Activated CD4-positive, CD25-positive, alpha-beta regulatory T cell treated with anti-CD3 and anti-CD28 coated beads, Interleukin-2, amount 50 U/mL, for 24 hours (primary cell): Measurements from ENCODE around the gene KIAA1958.
"Not testable (repeated sequence)": the region's sequence is repeated elsewhere in the genome, so short reads cannot be mapped to it uniquely, and the experiment has no call there.

Experiments used
- ATAC-seq, 2 donors: fragments of 150-1000 bp; cut with Tn5 transposase; one replicate each; pipeline ENCODE4 v1.10.0; 2021; ENCODE audit warnings: mild to moderate bottlenecking in 1 of 2, moderate library complexity in 1 of 2

The KIAA1958 gene

GRCh38 chr9:112556497-112557442 is 70.1 kb downstream of the KIAA1958 start:
- no peak for ATAC-seq

GRCh38 chr9:112558476-112558875 is 71.8 kb downstream of the KIAA1958 start:
- ATAC-seq, result no peak

DNA sequence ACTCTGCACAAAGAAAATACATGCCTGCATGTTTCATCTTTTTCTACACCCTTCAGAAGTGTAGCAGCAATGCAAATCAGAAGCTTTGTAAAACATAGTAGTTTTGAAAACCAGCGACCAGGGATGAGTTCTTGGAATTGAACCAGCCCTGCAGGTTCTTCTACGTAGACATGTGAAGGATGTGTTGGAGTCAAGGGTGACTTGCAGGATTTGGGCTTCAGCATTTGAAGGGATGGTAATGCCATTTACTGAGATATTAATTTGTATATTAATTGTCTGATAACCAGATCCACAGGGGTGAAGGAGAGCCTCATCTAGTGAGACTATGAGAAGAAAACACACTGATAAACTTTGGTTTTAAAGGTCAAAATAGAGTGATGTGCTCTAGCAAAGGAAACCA is 72.4 kb downstream of the KIAA1958 start:
- no peak for ATAC-seq

GRCh38 chr9:112559629-112560413 is 73.2 kb downstream of the KIAA1958 start:
- ATAC-seq, result no peak

DNA sequence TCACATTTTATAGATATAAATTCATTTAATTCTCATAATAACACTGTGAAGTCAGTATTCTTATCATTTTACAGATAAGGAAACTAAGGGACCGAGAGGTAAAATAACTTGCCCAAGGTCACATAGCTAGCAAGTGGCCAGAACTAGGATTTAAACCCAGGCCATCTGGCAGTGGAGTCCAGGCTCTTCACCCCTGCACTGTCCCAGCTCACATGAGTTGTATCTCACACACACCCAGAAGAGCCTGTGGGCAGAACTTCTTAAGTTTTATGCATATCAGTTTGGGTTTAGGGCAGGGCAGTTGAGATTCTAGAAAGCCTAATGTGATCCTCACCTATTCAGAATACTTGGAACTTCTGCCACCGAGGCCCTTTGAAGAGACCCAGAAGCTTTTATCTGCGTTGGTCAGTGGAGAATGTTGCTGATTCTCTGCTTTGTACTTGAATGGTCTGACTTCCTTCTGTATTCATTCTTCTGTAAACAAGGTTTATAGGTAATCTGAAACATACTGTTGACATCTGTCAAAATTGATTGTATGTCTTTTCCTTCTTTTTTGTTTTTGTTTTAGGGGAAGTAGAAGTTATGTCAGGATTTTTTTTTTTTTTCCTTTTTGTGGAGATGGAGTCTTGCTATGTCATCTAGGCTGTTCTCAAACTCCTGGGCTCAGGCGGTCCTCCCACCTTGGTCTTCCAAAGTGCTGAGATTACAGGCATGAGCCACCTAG is 75.8 kb downstream of the KIAA1958 start:
- no peak for ATAC-seq

- no peak for ATAC-seq
Observed at GRCh38 chr9:112569186-112569585, 82.6 kb downstream of the KIAA1958 start.

GRCh38 chr9:112570671-112571167 is 84.1 kb downstream of the KIAA1958 start:
- no peak for ATAC-seq

DNA sequence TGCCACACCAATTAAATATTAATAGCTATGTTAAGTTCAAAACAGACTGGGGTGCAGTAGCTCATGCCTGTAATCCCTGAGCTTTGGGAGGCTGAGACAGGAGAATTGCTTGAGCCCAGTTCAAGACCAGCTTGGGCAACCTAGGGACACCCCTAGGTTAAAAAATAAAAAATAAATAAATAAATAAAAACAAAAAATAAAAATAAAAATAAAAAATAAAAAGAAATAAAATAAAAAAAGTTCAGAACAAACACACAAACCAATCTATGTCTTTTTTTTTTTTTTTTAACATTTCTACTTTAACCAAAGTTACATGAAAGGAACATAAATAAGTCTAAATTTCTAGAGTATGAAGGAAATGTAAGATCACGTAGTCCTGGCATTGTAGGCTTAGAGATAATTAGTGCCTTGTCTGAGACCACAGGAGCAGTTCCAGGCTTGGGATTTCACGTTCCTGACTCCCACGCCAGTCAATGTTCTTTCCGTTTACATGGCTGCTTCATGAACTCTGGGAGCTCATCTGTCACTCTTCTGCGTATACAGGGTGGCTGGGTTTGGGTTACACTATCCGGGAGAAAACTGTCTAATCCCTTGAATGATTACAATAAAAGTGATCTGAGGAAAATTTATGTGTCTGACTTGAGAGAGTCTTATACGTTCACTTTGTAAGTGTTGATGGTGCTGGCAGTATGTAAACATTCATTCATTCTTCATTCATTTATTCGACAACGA is 85.2 kb downstream of the KIAA1958 start:
- ATAC-seq, result no peak

GRCh38 chr9:112572416-112572815 is 85.8 kb downstream of the KIAA1958 start:
- no peak for ATAC-seq

DNA sequence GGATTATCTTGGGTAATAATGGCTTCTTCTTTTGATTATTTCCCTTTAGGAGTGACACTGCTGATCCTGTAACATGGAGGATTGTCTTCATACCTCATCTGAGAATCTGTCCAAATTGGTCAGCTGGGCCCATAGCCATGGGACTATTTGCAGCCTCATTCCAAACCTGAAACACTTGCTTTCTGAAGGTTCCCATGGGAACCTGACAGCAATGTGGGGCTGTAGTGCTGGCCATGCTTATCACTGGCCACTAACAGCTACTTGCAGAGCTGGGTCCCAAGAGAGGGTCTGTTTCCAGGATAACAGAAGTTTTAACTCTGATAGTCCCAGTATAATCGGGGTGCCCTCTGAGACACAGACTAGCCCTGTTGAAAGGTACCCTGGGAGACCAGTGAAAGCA is 87.4 kb downstream of the KIAA1958 start:
- no peak for ATAC-seq

- no peak for ATAC-seq
Observed at GRCh38 chr9:112575107-112575506, 88.5 kb downstream of the KIAA1958 start.

DNA sequence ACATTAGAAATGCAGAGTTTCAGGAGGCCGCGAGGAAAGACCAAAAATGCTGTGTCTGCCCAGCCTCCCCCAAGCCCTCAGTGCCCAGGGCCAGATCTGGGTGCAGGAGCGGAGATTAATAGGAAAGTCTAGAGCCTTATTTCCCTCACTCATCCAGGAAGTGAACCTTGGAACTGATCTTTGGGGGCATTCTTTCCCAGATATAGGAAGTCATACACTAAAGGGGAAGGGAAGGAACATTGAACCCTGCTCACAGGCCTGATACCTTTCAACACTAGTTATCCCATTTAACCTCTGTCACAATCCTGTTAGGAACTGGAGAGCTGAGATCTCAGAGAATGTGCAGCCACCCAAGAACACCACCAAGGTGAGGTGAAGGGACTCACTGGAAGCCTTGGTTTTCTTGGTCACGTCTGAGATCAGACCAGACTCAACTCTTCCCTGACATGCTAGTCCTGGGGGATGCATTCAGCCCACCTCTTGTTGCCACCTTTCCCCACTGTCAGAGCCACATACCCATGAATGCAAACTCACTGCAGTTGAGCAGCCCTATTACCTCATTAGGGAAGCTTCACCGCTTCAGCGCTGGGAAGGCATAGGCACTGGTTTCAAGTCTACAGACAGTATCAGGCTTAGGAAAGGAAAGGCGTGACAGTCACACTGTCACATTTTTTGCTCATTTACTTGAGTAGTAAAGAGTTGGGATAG is 95.0 kb downstream of the KIAA1958 start:
- no peak for ATAC-seq

DNA sequence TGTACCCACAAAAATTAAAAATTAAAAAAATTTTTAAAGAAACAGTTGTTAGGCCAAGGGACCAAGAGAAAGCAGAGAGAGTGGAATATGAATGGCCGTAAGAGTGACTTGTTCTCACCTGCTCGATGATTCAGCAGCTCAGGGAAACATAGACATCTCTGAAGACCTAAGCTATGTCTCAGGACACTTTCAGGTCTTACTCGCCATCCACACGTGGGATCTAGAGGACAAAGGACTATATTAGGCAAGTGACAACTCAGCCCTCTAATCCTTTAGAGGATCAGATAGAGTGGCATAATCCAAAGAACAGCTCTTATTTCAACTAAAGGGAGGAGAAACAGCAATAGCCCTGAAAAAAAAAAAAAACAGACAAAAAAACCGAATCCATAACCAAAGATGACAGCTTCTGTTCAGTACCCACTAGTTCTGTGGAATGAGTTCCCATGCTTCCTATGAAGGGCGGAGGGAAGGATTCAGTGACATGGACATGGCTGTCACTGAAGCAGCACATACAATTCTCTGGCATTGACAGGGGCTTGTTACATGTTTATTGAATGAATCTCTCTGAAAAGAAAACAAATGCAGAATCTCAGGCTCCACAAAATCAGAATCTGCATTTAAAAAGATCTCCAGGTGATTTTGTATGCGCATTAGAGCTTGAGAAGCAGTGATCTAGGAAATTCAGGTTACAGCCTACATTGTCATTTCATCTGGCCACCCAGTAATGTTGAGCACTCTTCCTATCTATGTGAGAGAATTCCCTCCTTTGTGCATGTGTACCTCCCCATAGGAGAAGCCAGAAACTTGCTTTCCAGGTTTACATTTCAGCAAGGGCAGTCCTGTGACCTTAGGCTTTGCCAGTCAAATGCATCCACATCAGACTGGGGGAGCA is 96.0 kb downstream of the KIAA1958 start:
- ATAC-seq, result no peak

GRCh38 chr9:112586599-112587155 is 100.0 kb downstream of the KIAA1958 start:
- no peak for ATAC-seq

GRCh38 chr9:112591875-112592274 is 105.2 kb downstream of the KIAA1958 start:
- ATAC-seq, result not testable (repeated sequence)

DNA sequence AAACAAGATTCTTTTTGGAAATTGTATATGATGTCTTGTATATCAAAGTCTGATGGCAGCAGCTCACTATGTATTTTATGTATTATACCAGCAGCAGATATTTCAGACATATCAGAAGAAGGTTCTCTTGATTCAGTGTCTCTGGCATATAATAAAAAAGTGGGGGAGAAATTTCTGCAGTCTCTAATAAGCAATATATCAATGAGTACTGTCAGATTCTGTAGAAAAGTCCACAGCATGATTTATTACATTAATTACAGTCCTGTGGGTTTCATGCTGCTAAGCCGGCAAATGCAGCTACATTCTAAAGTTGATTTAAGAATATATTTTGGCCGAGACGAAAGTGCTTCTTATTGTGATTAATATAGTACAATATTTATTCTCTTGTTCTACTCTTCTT is 113.1 kb downstream of the KIAA1958 start:
- ATAC-seq, result no peak

DNA sequence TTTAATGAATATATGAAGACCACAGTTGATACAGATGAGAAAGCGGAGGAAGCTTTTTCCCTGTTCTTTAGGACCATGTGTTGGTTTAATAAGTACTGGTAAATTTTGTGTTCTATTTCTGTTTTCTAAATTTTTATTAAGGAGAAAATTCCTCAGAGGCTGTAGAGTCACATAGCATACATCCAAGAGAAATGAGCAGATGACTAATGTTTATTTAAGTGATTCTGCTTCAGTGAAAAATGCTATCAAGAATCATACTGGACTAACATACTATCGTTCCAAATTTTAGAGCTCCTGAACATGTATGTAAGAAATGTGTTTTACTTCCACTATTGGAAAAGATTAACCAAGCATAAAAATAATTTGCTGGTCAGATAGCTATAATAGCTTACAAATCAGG is 115.0 kb downstream of the KIAA1958 start:
- no peak for ATAC-seq

DNA sequence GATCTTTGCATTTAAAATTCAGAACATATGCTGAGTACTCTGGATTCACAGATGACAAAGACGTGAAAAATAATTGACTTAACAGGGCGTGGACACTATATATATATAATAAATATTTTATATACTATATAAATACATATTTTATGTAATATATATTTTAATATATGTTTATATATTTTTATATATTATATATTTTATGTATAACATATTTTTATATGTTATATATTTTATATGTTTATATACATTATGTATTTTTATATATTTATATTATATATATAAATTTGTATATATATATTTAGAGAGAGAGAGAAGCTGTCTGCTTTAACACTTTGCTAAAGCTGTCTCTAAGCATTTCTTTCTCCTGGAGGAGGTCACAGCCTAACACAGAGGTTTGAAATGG is 118.2 kb downstream of the KIAA1958 start:
- no peak for ATAC-seq

DNA sequence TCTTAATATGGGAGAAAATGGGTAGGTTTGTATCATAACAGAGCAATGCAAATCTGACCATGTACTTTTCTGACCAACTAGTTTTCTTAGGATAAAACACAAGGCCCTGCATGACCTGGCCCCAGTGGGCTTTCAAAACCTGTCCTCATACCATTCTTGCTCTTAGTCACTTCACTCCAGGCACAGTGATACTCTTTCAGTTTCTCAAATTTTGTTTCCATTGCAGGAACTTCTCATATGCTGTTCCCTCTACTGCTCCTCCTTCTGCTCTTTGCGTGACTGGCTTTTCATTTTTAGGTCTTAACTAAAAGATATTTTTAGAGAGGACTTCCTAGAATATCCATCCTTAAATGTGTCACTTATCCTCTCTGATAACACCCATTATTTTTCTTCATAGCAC is 118.9 kb downstream of the KIAA1958 start:
- peak in 1 of 2 donors; percentile 62 for ATAC-seq
